WERI-Rb-1 (cell line): ENCODE measurements around the gene C1orf21.

Experiments
- DNase-seq: peaks from one replicate; pipeline ENCODE4 v3.0.0-alpha.2; 2020
- H3K27ac ChIP-seq: fragments of 250-450 bp; sonication (Bioruptor Pico); 2 replicates; pipeline ENCODE4 v1.5.1; 2020; ENCODE audit warnings: mild to moderate bottlenecking, moderate library complexity
- H3K27me3 ChIP-seq: fragments of 250-450 bp; sonication (Bioruptor Pico); 2 replicates; pipeline ENCODE4 v1.5.1; 2021; ENCODE audit warnings: mild to moderate bottlenecking, low read depth, moderate library complexity; ENCODE audit not compliant: insufficient read depth, severe bottlenecking
- H3K36me3 ChIP-seq: fragments of 250-450 bp; sonication (Bioruptor Pico); 2 replicates; pipeline ENCODE4 v1.5.1; 2020; ENCODE audit warnings: mild to moderate bottlenecking, moderate library complexity
- H3K4me3 ChIP-seq: 2 replicates; pipeline ENCODE4 v1.5.1; 2011; ENCODE audit warnings: low read depth, mild to moderate bottlenecking, control low read depth, low read length
- H3K9me3 ChIP-seq: fragments of 250-450 bp; sonication (Bioruptor Pico); 2 replicates; pipeline ENCODE4 v1.5.1; 2021; ENCODE audit warnings: mild to moderate bottlenecking, moderate library complexity; ENCODE audit not compliant: severe bottlenecking
- CTCF ChIP-seq: IDR thresholded peaks from 2 replicates; pipeline ENCODE4 v1.5.1; 2011; ENCODE audit warnings: low read depth, mild to moderate bottlenecking, control low read depth, inconsistent platforms, low read length

C1orf21 gene

GRCh38 chr1:184428604-184429003 lies 41.8 kb downstream of the C1orf21 start:
- no peaks in the 10 kb centered on the region for H3K36me3 ChIP-seq
- H3K27ac ChIP-seq, result no peak overlapping the region
- H3K9me3 ChIP-seq, result peaks cover 2% of the 10 kb centered on the region
- DNase-seq, result no peak
- no peak overlapping the region for H3K4me3 ChIP-seq
- TF ChIP-seq CTCF, result no peak
- no peaks in the 10 kb centered on the region for H3K27me3 ChIP-seq

- no peak overlapping the region for H3K4me3 ChIP-seq
- TF ChIP-seq CTCF, result no peak
- H3K9me3 ChIP-seq, result peaks cover 2% of the 10 kb centered on the region
- H3K36me3 ChIP-seq, result no peaks in the 10 kb centered on the region
- H3K27me3 ChIP-seq, result no peaks in the 10 kb centered on the region
- no peak for DNase-seq
- H3K27ac ChIP-seq, result no peak overlapping the region
Measured at GRCh38 chr1:184429335-184429734, 42.5 kb downstream of the C1orf21 start.

GRCh38 chr1:184433956-184434502 lies 47.2 kb downstream of the C1orf21 start:
- Histone ChIP-seq H3K27me3 (no peaks in the 10 kb centered on the region), H3K36me3 (no peaks in the 10 kb centered on the region), H3K9me3 (peaks cover 2% of the 10 kb centered on the region), H3K4me3 (no peak overlapping the region), H3K27ac (no peak overlapping the region)
- no peak for DNase-seq
- no peak for TF ChIP-seq CTCF

- Histone ChIP-seq H3K36me3 (no peaks in the 10 kb centered on the region), H3K27ac (no peak overlapping the region), H3K9me3 (no peaks in the 10 kb centered on the region), H3K27me3 (no peaks in the 10 kb centered on the region), H3K4me3 (no peak overlapping the region)
- no peak for TF ChIP-seq CTCF
- DNase-seq, result no peak
Measured at GRCh38 chr1:184437291-184437690, 50.5 kb downstream of the C1orf21 start.

GRCh38 chr1:184438363-184438762 lies 51.5 kb downstream of the C1orf21 start:
- no peak for TF ChIP-seq CTCF
- no peak for DNase-seq
- Histone ChIP-seq H3K27me3 (no peaks in the 10 kb centered on the region), H3K27ac (no peak overlapping the region), H3K36me3 (no peaks in the 10 kb centered on the region), H3K9me3 (no peaks in the 10 kb centered on the region), H3K4me3 (no peak overlapping the region)

- no peak overlapping the region for H3K27ac ChIP-seq
- TF ChIP-seq CTCF, result no peak
- H3K9me3 ChIP-seq, result no peaks in the 10 kb centered on the region
- no peaks in the 10 kb centered on the region for H3K27me3 ChIP-seq
- H3K4me3 ChIP-seq, result no peak overlapping the region
- H3K36me3 ChIP-seq, result no peaks in the 10 kb centered on the region
- no peak for DNase-seq
Measured at GRCh38 chr1:184442260-184442659, 55.4 kb downstream of the C1orf21 start.
